HK-2 (cell line): ENCODE data around the gene PDXDC1.
"Not testable (repeated sequence)": the region's sequence is repeated elsewhere in the genome, so short reads cannot be mapped to it uniquely, and the experiment has no call there.

Experiments used
- DNase-seq: peaks from one replicate; pipeline ENCODE4 v3.0.0-alpha.2; 2018; ENCODE audit not compliant: unreplicated experiment

The PDXDC1 gene

GRCh38 chr16:15132719-15133428, 158.0 kb downstream of the PDXDC1 start:
- not testable (repeated sequence) for DNase-seq

GRCh38 chr16:15133554-15133953, 158.7 kb downstream of the PDXDC1 start:
- not testable (repeated sequence) for DNase-seq

GRCh38 chr16:15134752-15135482, 160.1 kb downstream of the PDXDC1 start:
- not testable (repeated sequence) for DNase-seq

- not testable (repeated sequence) for DNase-seq
These were observed 160.9 kb downstream of the PDXDC1 start for GRCh38 chr16:15135483-15136360.

GRCh38 chr16:15137514-15137913, 162.7 kb downstream of the PDXDC1 start:
- DNase-seq: not testable (repeated sequence)

GRCh38 chr16:15140444-15141365, 165.9 kb downstream of the PDXDC1 start:
- DNase-seq: not testable (repeated sequence)

- no peak for DNase-seq
These were observed 166.8 kb downstream of the PDXDC1 start for GRCh38 chr16:15141586-15141985.

- DNase-seq: not testable (repeated sequence)
These were observed 167.5 kb downstream of the PDXDC1 start for GRCh38 chr16:15142107-15142890.

GRCh38 chr16:15142891-15143600, 168.2 kb downstream of the PDXDC1 start:
- not testable (repeated sequence) for DNase-seq

- not testable (repeated sequence) for DNase-seq
These were observed 168.8 kb downstream of the PDXDC1 start for GRCh38 chr16:15143601-15144091.

- DNase-seq: not testable (repeated sequence)
These were observed 169.3 kb downstream of the PDXDC1 start for GRCh38 chr16:15144092-15144631.

- not testable (repeated sequence) for DNase-seq
These were observed 170.1 kb downstream of the PDXDC1 start for GRCh38 chr16:15144781-15145417.

- not testable (repeated sequence) for DNase-seq
These were observed 170.8 kb downstream of the PDXDC1 start for GRCh38 chr16:15145418-15146263.

GRCh38 chr16:15146264-15146662, 171.4 kb downstream of the PDXDC1 start:
- not testable (repeated sequence) for DNase-seq

- DNase-seq: not testable (repeated sequence)
These were observed 174.0 kb downstream of the PDXDC1 start for GRCh38 chr16:15148831-15149230.

- not testable (repeated sequence) for DNase-seq
These were observed 174.4 kb downstream of the PDXDC1 start for GRCh38 chr16:15149260-15149659.

GRCh38 chr16:15154005-15154404, 179.2 kb downstream of the PDXDC1 start:
- DNase-seq: peak; percentile 15
